ENCODE measurements around the gene SDHA.
"Not testable (repeated sequence)": the region's sequence is repeated elsewhere in the genome, so short reads cannot be mapped to it uniquely, and the experiment has no call there.

SDHA gene

DNA sequence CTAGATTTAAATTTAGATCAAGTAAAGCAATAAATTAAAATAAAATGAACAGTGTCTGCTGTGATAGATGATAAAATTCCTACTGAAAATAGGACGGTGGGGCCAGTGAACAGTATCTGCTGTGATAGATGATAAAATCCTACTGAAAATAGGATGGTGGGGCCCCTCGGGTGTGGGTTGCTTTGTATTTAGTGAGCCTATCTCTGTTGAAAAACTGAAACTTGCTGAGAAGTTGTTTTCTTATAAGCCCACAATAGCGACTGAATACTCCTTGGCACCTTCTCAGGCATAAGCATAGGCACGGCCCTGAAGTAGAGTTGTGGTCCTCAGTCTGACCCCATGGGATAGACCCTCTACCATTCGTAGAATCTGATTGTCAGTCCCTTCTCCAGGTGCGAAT lies 5.7 kb downstream of the SDHA start:
- DNase-seq, result no peak

DNA sequence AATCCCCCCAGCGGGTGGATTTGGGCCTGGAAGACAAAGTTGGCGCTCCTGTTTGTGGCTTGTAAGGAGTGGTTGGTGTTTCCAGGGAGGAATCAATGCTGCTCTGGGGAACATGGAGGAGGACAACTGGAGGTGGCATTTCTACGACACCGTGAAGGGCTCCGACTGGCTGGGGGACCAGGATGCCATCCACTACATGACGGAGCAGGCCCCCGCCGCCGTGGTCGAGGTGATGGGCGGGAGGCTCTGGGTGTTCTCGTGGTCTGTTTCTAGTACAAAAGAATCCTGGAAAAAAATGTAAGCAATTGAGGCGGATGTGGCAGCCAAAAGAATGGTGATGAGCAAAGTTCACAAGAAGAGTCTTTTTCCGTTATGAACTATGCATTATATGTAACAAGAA lies 7.2 kb downstream of the SDHA start:
- DNase-seq, result no peak

DNA sequence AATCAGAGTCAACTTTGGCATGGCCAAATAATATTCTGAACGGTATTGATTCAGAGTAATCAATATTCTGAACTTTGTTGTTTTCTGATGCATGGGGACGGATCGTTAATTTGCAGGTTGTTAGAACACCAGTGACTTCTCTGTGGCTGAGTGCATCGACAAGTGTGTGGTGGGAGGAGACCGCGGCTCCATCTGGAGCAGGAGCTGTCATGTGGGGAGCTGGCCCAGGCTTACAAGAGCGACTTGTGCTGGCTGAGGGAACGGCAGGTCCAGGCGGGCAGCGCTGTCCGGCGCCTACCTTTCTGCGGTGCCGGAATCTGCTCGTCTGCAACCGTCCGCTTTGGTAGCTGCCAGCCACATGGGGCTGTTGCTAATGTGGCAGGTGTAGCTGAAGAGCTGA lies 9.3 kb downstream of the SDHA start:
- DNase-seq, result not testable (repeated sequence)

DNA sequence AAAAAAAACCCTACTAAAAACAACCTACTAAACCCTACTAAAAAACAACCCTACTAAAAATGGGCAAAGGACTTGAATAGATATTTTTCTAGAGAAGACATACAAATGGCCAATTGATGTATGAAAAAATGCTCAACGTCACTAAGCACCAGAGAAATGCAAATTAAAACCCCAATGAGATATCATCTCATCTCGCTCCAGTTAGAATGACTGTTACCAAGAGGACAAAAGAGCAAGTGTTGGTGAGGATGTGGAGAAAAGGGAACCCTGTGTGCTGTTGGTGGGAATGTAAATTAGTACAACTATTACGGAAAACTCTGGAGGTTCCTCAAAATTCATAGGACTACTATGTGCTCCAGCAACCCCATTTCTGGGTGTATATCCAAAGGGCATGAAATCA lies 10.8 kb downstream of the SDHA start:
- DNase-seq, result no peak

DNA sequence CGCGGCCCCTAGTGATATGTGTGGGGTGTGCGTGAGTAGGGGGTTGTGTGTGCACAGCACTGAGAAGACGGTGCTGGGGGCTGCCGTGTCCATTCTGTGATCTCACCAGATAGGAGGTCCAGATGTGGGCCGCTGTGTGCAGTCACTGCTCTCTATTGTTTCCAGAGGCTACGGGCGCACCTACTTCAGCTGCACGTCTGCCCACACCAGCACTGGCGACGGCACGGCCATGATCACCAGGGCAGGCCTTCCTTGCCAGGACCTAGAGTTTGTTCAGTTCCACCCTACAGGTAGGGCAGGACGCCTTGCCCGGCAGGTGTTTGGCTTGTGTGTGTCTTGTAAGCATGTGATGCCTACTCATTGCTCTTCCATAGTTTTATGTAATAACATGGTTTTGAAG lies 12.6 kb downstream of the SDHA start:
- DNase-seq, result no peak

DNA sequence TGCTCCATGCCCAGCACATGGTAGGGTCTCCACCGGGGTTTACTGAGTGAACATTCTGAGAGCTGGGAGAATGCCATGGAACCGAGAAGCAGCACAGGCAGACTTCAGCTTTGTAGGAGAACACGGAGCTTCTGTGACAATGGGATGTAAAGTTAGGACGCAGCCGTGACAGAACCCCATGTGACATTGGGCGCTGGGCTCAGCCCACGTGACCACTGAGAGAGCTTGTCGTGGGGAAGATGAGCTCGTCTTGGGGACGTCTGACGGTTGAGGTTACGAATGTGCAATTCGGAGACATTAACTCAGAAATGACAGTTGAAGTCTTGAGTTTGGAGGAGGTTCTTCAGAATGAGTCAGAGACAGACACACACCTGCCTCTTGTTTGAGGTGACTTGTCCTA lies 13.5 kb downstream of the SDHA start:
- no peak for DNase-seq

DNA sequence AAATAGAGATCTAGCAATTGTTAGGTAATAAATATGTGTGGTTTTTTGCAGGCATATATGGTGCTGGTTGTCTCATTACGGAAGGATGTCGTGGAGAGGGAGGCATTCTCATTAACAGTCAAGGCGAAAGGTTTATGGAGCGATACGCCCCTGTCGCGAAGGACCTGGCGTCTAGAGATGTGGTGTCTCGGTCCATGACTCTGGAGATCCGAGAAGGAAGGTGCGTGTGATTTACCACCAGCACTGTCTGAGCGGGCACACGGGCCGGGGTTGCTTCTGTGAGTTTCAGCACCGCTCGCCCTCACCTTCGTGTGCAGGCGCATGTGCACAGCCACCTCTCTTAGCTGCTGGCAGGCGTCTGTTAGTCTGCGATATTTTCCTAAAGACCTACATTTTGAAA lies 15.3 kb downstream of the SDHA start:
- not testable (repeated sequence) for DNase-seq

DNA sequence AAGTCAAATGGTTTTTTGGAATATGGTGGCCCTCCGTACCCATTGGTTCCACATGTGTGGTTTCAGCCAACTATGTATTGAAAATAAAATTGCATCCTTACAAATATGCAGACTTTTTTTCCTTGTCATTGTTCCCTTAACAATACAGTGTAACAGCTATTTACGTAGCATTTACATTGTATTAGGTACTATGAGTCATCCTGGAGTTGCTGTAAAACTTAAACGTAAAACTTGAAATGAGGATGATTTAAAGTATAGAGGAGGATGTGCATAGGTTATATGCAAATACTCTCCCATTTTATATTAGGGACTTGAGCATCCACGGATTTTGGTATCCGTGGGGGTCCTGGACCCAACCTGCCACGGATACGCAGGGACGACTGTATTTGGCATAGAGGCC lies 16.3 kb downstream of the SDHA start:
- no peak for DNase-seq

DNA sequence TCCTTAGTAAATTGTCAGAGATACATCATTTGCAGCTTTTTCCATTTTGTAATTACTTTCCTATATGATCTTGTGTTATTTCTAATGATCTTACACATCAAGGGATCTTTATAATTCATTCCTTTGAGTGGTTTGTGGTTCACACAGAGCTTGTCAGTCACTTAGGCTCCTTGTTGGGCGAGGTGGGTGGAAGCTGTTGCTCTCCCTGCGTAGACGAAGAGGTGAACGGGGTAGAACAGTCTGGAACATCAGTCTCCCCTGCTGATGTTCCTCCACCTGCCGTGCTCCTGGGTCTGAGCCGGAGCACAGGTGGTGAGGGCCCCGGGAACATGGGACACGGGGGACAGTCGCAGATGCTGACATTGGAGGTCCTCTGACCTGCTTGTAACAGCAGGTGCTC lies 17.4 kb downstream of the SDHA start:
- DNase-seq, result not testable (repeated sequence)

DNA sequence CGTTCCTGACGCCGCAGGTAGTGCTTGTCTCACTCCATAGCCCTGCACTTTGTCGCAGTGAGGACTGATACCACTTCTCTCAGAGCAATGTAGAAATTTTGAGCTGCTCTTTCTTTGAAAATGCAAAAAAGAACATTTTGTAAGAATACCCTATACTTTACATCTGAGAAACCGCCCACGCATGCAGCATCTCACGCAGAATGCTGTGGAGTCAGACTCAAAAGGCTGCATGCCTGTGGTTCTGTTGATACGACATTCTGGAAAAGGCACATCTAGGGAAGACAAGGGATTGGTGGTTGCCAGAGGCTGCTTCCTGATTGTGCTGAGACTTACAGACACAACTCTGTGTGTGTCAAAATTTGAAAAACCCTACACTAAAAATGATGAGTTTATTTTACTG lies 19.8 kb downstream of the SDHA start:
- not testable (repeated sequence) for DNase-seq

DNA sequence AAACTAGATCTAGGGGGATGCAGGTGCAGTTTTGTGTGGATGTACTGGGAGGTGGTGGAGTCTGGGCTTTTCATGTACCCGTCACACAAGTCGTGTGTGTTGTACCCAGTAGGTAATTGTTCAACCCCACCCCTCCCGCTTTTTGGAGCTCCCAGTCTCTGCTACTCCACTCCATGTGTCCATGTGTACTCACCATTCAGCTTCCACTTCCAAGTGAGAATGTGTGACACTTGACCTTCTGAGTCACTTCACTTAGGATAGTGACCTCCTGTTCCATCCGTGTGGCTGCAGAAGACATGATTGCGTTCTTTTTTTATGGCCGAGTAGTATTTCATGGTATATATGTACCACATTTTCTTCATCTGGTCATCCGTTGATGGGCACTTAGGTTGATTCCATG lies 22.4 kb downstream of the SDHA start:
- not testable (repeated sequence) for DNase-seq

DNA sequence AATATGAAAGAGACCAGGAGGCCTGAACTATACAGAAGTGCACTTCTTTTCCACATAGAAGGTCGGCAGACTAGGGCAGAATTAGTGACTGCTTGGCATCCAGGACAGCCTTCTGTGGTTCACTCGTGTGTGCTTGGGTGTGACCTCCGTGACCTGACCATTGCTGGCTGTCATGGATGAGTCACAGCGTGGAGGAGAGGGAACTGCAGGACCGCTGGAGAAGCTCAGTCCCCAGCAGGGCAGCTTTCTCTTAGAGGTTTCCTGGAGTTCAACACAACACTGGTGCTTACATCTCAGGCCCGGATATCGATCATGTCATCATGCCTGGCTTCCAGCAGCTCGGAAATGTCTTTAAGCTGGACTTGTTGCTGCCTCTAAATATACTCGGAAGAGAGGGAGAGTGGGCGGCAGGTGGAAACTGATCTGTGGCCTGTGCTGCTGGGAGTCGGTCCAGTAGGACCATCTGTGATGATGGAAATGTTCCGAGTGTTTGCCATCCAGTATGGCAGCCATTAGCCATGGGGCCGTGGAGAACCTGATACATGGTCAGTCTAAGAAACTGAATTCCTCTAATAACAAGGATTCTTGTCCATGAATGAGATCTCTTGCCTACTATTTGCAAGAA lies 23.0 kb downstream of the SDHA start:
- DNase-seq, result not testable (repeated sequence)

DNA sequence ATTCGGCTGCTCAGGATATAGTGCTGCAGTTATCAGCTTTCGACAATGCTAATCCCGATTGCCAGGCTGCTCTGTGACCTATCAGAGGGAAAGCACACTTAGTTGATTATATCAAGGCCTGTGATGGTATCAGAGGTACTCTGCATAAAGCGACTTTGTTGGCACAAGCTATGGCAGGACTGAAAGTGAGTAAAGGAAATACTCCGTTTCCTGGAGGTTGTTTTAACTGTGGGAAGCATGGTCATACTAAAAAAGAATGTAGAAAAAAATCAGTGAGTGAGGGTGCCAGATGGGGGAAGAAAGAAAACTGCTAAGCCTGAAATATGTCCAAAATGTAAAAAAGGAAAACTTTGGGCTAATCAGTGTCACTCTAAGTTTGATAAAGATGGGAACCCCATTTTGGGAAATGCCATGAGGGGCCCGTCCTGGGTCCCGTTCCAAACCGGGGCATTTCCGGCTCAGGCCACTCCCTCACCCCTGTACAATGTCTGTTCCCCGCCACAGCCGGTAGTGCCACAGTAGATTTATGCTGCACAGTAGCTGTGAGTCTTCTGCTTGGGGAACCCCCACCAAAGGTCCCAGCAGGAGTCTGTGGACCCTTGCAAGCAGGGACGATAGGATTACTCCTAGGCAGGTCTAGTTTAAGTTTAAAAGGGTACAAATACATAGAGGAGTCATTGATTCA lies 25.7 kb downstream of the SDHA start:
- not testable (repeated sequence) for DNase-seq

DNA sequence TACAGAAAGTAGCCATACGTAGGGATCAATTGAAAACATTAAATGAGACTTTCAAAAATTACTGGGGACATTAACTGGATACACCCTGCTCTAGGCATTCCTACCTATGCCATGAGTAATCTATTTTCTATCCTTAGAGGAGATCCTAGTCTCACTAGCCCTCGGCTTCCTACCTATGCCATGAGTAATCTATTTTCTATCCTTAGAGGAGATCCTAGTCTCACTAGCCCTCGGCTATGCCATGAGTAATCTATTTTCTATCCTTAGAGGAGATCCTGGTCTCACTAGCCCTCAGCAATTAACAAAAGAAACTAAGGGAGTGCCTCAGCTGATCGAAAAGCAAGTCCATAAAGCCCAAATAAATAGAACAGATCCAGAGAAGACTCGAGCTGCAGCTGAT lies 27.6 kb downstream of the SDHA start:
- not testable (repeated sequence) for DNase-seq

DNA sequence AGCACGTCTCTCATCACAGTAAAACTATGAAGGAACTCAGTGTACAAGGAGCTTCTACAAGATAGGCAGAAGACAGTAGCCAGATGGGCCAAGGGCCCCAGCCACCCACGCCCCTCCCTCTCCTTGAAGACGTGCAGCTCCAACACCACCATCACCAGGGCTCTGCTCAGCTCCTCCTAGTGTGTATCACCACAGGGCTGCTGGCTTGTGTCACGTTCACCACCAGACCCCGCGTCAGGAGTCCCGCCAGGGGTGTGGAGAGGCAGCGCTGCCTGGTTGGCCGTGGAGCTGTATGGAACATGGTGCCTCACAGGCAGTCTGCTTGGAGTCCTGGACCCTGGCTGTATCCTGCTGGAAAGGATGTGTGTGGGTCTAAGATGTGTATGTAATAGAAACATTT lies 32.3 kb downstream of the SDHA start:
- not testable (repeated sequence) for DNase-seq

DNA sequence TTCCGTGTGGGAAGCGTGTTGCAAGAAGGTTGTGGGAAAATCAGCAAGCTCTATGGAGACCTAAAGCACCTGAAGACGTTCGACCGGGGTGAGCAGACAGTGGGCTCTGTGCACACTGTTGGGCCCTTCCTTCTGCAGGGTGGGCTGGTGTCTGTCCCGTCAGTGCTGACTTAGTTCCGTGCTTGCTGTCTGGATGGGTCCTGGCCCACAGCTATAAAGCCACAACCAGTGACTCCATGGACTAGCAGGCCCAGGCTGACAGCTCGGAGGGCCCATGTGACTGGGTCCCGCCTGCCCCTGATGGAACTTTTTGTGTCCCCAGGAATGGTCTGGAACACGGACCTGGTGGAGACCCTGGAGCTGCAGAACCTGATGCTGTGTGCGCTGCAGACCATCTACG lies 32.9 kb downstream of the SDHA start:
- DNase-seq, result not testable (repeated sequence)

DNA sequence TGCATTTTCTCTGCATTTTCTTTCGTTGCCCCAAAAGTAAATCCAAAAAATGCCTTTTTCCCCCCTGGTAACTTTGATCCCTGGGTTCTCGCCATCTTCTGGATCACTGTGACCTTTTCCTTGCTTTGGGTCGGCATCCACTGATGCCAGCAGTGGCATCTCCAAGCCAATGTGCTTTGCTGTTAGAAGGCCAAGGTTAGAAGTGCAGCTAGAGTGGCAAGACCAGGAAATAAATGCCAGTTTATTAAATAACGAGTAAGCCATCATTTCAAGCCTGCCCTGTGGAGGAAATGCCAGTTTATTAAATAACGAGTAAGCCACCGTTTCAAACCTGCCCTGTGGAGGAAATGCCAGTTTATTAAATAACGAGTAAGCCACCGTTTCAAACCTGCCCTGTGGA lies 33.4 kb downstream of the SDHA start:
- not testable (repeated sequence) for DNase-seq

DNA sequence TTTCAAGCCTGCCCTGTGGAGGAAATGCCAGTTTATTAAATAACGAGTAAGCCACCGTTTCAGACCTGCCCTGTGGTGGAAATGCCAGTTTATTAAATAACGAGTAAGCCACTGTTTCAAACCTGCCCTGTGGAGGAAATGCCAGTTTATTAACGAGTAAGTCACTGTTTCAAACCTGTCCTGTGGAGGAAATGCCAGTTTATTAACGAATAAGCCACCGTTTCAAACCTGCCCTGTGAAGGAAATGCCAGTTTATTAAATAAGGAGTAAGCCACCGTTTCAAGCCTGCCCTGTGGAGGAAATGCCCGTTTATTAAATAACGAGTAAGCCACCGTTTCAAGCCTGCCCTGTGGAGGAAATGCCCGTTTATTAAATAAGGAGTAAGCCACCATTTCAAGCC lies 33.9 kb downstream of the SDHA start:
- not testable (repeated sequence) for DNase-seq

DNA sequence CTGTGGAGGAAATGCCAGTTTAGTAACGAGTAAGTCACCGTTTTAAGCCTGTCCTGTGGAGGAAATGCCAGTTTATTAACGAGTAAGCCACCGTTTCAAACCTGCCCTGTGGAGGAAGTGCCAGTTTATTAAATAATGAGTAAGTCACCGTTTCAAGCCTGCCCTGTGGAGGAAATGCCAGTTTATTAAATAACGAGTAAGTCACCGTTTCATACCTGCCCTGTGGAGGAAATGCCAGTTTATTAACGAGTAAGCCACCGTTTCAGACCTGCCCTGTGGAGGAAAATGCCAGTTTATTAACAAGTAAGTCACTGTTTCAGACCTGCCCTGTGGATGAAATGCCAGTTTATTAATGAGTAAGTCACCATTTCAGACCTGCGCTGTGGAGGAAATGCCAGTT lies 34.4 kb downstream of the SDHA start:
- DNase-seq, result no peak

DNA sequence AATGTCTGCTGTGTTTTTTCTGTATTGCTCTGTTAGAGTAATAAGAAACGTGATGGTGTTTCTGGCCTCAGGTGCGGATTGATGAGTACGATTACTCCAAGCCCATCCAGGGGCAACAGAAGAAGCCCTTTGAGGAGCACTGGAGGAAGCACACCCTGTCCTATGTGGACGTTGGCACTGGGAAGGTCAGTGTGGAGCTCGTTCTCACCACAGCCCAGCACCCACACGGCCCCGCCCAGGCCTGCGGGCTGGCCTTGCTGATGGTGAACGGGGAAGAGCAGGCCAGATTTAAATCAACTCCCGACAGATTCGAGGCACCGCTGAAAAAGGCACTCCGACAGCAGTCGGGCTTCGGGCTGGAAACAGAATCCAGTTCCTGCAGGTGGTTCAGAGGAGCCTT lies 36.2 kb downstream of the SDHA start:
- DNase-seq, result not testable (repeated sequence)

DNA sequence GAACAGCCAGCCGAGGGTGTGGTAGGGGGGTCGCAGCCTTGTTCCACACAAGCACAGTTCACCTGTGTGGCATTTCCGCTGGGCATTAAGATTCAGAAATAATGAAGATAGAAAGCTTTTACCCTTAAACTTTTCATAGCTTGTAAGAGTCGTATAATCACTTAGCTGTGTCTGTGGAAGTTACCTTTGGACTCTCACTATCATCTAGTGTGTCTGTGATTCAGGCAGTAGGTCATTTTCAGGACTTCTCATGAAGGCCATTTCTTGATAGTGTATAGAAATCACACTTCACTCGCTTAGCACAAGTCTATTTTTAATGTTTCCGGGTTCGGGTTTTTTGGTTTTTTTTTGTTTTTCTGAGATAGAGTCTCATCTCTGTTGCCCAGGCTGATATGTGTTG lies 37.0 kb downstream of the SDHA start:
- not testable (repeated sequence) for DNase-seq

DNA sequence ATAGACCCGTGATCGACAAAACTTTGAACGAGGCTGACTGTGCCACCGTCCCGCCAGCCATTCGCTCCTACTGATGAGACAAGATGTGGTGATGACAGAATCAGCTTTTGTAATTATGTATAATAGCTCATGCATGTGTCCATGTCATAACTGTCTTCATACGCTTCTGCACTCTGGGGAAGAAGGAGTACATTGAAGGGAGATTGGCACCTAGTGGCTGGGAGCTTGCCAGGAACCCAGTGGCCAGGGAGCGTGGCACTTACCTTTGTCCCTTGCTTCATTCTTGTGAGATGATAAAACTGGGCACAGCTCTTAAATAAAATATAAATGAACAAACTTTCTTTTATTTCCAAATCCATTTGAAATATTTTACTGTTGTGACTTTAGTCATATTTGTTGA lies 38.2 kb downstream of the SDHA start:
- DNase-seq, result not testable (repeated sequence)

DNA sequence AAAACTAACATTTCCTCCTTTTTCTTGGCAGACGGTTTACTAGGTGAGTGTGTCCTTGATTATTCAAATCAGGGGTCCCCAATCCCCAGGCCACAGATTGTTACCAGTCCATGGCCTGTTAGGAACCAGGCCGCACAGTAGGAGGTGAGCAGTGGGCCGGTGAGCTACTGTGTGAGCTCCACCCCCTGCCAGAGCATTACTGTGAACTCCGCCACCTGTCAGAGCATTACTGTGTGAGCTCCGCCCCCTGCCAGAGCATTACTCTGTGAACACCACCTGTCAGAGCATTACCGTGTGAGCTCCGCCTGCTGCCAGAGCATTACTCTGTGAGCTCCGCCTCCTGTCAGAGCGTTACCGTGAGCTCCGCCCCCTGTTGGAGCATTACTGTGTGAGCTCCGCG lies 39.0 kb downstream of the SDHA start:
- DNase-seq, result no peak

DNA sequence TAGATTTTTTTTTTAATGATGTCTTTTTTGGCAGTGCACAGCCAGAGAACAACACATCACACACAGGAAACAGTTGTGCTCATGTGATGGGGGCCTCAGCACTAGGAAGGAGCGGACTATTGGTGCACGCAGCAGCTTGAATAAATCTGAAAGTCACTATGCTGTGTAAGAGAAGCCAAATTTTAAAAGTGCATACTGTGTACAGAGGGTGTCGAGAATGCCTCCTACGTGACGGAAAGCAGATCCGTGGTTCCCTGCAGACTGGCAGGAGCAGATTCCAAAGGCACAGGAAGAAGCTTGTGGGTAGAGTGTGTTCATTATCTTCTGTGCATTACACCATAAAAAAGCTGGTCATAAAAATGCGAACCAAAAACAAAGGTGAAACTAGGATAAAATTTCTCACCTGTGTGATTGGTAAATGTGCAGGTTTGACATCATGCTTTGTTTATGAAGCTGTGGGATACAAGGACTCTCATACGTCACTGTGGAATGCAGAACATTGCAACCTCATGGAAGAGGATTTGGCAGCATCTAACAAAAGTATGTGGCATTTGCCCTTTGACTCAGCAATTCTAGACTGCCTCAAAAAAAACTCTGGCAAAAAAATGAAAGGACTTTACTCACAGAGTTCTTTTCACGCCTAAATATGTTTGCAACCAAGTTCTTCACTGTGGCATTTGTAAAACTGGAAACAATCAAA lies 45.3 kb downstream of the SDHA start:
- DNase-seq, result not testable (repeated sequence)

All from RPMI8226 (cell line).